NCI-H345 treated with DMSO at 0.1 percent for 48 hours (cell line): Measurements from ENCODE around the gene RETN.

ENCODE experiments used
- DNase-seq: peaks from one replicate; lab custom pipeline; 2025; ENCODE audit not compliant: unreplicated experiment; lab: John Stamatoyannopoulos, UW

RETN gene, protein sequence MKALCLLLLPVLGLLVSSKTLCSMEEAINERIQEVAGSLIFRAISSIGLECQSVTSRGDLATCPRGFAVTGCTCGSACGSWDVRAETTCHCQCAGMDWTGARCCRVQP

GRCh38 chr19:7668842-7669241 lies at the start of gene RETN:
RETN (plus strand) TSS chr19:7669049; CDS start chr19:7669327, 278 bp downstream.
- no peak for DNase-seq

DNA sequence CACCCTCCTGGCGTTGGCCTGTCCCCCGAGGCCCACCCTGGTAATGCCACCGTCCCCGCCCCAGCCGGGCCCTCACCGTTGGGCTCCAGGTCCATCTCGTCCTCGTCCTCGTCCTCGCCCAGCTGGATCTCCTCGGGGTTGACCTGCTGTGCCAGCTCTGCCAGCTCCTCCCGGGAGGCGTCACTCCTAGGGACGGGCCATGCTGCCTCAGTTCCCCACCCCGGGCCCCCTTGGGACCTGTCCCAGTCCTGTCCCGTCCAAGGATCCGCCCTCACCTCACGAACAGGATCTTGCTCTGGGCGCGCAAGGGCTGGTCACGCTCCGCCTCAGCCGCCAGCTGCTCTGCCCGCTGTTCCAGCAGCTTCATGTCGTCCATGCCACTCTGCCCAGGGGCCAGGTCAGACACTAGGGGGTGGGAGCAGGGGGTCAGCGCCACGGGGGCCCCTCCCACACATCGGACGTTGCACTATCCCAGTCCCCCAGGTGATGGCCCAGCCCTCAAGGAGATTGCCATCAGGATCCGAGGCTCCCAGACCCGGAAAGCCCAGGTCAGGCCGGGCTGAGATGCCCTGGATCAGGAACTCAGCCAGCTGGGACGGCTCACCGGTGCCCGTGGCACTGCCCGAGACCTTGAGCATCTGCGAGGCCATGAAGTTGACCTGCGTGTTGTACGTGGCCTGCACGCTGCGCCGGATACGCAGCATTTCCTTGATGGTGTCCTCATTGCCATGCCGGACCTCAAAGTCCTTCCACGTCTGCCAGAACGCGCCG lies 49.0 kb upstream of the RETN start:
- DNase-seq, result no peak

DNA sequence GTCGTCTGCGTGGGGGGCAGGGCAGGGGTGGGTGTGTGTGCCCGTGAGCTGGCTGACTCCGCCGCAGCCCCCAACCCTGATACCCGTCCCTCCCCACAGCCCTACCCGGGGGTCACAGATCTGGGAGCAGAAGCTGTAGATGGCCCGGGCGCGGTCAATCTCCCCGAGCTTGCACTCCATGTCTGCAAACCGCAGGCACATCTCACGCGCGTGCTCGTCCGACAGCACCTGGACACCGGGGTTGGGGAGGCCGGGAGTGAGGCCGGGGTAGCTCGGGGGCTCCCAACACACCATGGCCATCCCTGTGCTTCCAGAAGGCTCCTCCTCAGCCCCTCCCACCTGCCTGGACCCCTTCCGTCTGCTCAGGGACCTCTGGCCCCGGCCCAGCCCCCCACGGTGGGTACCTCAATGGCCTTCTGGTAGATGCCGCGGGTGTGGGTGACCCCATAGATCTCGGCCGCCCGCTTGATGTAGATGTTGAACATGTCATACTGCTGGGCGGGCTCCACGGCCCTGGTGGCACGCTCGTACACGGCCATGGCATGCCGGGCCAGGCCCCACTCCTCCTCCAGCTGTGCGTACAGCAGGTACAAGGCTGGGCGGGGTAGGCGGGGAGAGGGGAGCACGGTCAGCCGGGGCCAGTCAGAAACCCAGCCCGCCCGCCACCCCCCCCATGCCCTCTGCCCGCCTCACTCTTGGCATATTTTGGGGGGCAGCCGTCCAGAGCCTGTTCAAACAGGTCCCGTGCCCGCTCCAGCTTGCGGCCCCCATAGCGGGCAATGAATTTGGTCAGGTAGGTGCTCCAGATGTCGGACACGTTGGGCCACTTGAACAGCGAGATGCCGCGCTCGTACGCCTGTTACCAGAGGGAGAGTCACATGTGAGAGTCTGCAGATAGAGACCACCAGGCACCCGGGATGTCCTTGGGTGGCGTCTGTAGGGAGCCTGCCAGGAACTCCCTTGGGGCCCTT lies 48.1 kb upstream of the RETN start:
- DNase-seq, result no peak

GRCh38 chr19:7622933-7623685 lies 45.7 kb upstream of the RETN start:
- no peak for DNase-seq

DNA sequence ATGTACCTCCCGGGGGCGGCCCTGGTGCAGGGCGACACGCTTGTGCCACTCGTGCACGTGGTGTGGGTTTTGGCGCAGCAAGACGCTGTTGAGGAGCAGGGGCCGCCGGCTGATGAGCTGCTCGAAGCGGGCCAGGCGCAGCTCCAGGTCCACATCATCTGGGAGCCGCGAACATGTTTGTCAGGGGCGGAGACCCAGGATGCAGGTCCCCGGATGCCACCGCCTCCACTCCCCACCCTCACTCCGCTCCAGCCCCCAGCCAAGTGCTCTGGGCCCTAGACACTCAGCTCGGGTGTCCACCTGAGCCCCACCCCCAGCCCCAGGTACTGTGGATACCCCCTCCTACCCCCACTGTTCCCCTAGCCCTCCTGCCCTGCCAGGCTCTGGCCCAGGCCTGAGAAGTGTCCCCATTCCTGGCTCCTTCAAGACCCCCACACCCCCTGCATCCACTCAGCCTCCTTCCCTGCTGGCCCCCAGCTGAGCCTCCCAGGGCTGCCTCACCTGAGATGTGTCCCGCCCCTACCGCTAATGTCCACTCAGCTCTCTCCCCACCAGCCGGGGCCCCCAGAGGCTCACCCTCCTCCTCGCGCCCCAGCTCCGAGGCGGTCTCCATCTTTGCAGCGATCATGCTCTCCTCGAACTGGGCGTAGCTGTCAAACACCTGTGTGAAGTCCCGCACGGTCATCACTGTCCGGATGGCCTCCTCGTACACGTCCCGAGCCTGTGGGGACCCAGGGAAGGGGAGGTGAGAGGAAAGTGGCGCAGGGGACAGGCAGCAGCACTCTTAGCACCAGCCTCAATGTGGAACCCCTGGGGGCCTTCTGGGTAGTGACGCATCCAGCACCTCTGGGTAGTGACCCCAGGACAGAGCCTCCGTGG lies 44.9 kb upstream of the RETN start:
- no peak for DNase-seq

DNA sequence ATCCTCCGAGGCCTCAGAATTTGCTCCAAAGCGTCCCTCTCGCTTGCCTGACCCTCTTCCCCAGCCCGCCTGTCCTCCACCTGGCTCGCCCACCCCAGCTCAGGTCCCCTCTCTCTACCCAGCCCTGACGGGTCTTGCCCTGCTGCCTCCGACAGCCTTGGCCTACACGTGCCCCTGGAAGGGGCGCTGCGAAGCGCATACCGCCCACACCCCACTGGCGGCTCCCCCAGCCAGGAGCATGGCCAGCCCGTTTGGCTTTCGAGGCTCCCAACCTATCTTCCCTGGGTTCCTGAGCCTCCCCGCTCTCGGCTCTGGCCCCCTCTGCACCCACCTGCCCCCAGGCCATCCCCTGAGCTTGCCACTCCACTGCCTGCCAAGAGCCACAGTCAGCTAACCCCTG lies 44.0 kb upstream of the RETN start:
- no peak for DNase-seq

- no peak for DNase-seq
Observed at GRCh38 chr19:7625763-7626372, 43.0 kb upstream of the RETN start.

DNA sequence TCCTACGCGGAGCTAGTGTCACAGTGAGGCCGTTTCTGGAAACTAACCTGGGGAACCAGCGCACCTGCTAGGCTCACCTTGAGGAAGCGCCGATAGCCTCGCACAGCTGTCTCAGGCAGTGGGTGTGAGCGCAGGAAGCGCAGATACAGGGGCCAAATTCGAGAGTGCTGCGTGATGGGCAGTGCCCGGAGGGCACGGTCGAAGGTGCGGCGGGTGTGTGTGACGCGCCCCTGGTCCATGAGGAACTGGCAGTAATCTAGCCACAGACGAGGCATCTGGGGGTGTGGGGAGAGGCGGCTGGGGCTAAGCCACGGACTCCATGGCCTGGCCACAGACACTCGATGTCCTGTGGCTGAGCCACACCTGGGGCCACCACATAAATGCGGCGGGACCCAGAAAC lies 41.7 kb upstream of the RETN start:
- no peak for DNase-seq

GRCh38 chr19:7628589-7629311 lies 40.1 kb upstream of the RETN start:
- no peak for DNase-seq

GRCh38 chr19:7629347-7630054 lies 39.3 kb upstream of the RETN start, which contains the start of the genes PET100 and XAB2:
PET100 (plus strand) TSS chr19:7629793; CDS start chr19:7629834, 41 bp downstream.
XAB2 (minus strand) TSS chr19:7629545; CDS start chr19:7629527, 18 bp downstream.
- DNase-seq, result peak; percentile 98

DNA sequence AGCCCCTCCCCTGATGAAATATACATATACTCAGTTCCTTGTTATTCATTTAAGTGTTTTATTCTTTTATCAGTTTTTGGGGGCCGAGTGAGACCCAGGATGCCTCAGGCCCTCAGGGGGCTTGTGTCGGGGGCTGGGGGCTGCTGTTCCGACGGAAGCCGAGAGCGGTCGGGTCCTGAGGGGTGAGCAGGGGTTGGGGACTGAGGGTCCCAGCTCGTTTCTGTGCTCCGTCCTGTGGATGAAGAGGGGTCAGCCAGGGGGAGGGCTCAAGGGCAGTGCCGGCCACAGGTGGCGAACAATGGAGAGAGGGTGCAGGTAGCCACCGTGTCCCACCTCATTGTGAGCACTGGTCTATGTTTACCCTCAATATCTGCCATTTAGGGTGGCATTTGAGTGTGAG lies 37.3 kb upstream of the RETN start:
- no peak for DNase-seq

DNA sequence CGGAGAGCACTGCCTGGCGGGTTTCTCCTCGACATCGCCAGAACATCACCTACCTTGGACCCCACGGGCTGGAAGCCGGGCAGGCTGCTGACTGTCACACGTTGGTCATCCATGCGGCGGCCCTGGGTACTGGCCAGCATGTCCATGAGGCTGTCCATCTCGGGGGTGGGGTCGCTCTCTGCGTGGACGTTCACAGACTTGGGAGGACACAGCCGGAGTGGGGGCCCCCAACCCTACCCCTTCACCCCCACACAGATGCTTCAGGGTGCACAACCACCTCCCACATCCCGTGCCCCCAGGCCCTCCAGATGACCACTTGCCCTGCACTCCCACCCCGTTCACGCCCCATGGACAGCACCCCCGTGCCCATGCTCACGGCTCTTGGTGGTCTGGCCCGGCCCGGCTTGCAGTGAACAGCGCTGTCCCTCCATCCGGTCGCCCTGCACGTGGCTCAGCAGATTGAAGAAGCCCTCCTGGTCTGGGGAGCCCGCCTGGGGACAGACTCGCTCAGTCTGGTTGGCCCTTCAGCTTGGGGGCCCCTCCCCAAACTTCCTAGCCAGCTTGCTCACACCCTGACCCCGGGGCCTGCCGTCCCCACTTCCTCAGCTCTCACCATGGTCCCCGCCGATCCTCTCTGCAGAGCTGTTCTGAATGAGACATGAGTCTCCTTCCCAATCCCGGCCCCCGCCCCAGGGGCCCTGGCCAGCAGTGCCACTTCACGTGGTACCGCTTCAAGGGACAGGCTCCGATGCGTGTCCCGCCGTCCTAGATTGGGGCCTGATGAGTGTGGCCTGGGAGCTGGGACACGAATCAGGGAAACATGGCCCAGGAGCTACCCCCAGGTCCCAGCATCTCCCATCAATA lies 36.3 kb upstream of the RETN start:
- DNase-seq, result no peak

GRCh38 chr19:7633698-7634097 lies 35.2 kb upstream of the RETN start, which contains the start of gene PCP2:
PCP2 (minus strand) TSS chr19:7633719; CDS start chr19:7633457, 262 bp downstream.
- no peak for DNase-seq

DNA sequence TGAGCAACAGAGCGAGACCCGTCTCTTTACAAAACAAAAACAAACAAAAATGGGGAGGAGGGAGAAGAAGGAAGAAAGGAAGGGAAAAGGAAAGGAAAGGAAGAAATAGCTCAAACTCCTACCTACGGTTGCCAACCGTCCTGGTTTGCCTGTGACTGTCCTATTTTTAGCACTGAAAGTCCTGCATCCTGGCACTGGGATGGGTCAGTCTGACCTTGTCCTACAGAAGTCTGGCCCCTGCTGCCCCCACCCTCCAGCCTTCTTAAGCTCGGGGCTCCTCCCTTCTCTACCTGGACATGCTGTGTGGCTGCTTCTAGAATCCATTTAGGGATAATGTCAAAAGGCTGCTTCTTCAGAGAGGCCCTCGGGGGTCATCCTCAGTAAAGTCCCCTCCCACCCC lies 33.2 kb upstream of the RETN start:
- no peak for DNase-seq

- DNase-seq, result no peak
Observed at GRCh38 chr19:7636317-7636690, 32.5 kb upstream of the RETN start.

DNA sequence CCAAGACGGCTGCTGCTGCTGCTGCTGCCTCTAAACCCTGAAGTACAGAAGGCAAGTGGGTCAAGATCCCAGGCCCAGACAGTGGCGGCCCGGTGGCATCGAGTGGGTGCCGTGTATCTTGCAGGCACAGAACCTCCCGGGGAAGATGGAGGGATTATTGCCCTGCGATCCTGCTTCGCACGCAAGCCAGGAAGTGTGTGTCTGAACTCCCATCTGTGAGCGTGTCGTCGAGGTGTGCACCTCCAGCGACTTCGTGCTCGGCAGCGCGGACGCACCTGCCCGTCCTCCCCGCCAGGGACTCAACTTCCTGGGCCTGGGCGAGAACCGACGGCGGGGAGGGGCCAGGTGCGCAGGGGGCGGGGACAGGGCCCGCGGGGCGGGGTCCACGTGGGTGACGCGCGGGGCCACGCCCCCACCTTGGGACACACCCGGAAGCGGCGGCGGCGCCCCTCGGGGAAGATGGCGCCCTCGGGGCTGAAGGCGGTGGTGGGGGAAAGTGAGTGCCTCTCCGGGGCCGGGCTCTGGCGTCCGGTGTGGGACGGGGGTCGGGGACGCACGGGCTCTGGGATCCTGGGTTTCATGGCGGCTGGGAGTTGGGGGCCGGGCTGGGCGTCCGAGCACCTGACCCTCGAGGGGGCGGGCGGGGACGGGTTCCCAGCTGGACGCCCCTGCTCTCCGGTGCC lies 32.0 kb upstream of the RETN start, which contains the start of gene STXBP2:
Gene STXBP2 (plus strand): TSS at position 420 of the 683 bp plus-strand sequence. CDS start 40 bp downstream, at position 460.
- DNase-seq, result peak; percentile 61
